Esophagus squamous epithelium (tissue), 5 donors: ENCODE data around the gene MAP3K12. TPM values are rescaled to one million over a fixed set of nuclear protein-coding genes. Genes with fewer than 3 reads are reported as not detected.

Experiments
- DNase-seq: peaks from one replicate; lab custom pipeline; 2025; lab: John Stamatoyannopoulos, UW
- H3K27ac ChIP-seq, 4 donors: fragments of 200-600 bp; sonication (generic); one replicate each; pipeline ENCODE4 v1.5.1; 2016 to 2019; ENCODE audit warnings: mild to moderate bottlenecking in 1 of 4
- H3K27me3 ChIP-seq, 4 donors: fragments of 200-600 bp; sonication (generic); 1 replicate in 3 of 4; 2 replicates in 1 of 4; pipeline versions ENCODE4 v1.5.1 to v1.6.0; 2017 to 2021; ENCODE audit warnings: antibody characterized with exemption in 1 of 4
- H3K36me3 ChIP-seq, 3 donors: fragments of 200-600 bp; sonication (generic); one replicate each; pipeline ENCODE4 v1.5.1; 2016 to 2019
- H3K4me1 ChIP-seq, 3 donors: fragments of 200-600 bp; sonication (generic); one replicate each; pipeline ENCODE4 v1.5.1; 2017 to 2019
- H3K4me3 ChIP-seq, 4 donors: fragments of 200-600 bp; sonication (generic); 1 replicate in 3 of 4; 2 replicates in 1 of 4; pipeline ENCODE4 v1.5.1; 2016 to 2019; ENCODE audit warnings: mild to moderate bottlenecking in 2 of 4, moderate library complexity in 1 of 4
- H3K9me3 ChIP-seq, 3 donors: fragments of 200-600 bp; sonication (generic); one replicate each; pipeline ENCODE4 v1.5.1; 2016 to 2019
- CTCF ChIP-seq, 6 experiments: fragments of 450-650 bp in 4 of 6; fragments of 200-600 bp in 2 of 6; sonication (generic) in 2 of 6; IDR thresholded peaks; one replicate each; pipeline ENCODE4 v1.5.1; 2016 to 2019; ENCODE audit warnings: antibody characterized with exemption in 6 of 6, mild to moderate bottlenecking in 4 of 6, moderate library complexity in 4 of 6
- POLR2A ChIP-seq, 4 donors: fragments of 450-650 bp; IDR thresholded peaks; one replicate each; pipeline ENCODE4 v1.6.1; 2017; ENCODE audit warnings: antibody characterized with exemption in 4 of 4, mild to moderate bottlenecking in 4 of 4, moderate library complexity in 3 of 4
- whole genome bisulfite sequencing, 2 donors: methylation state at CpG; one replicate each; pipeline ENCODE4 v1.1.5; 2018; 5-methylcytosine and 5-hydroxymethylcytosine counted together
- intact Hi-C: fragments of 100-400 bp; cut with DNase I; formaldehyde crosslinking; loops from one replicate; pipeline ENCODE4 v1.15.0; 2022
- total RNA-seq, 4 donors: library from RNA; depleted of rRNA; stranded (reverse); fragments of >200 nt; gene quantifications; one replicate each; pipeline ENCODE4 v1.1.0, GENCODE V29; 2016
- donor health status: DM: yes; HTN: yes; CAD: no.

Gene MAP3K12
- total RNA-seq, 4 donors from 2014 or later, result 0.80 to 8.4 (median 2.7) TPM

GRCh38 chr12:53502983-53503728 is 3.9 kb upstream of the MAP3K12 start:
- 64 to 69% methylated on average over 6 to 8 of the region's 10 CpGs for WGBS, 2 donors
- H3K27me3 ChIP-seq, result no peaks in the 10 kb centered on the region
- TF ChIP-seq POLR2A (IDR thresholded peaks at IDR 0.05) (no peak), CTCF (IDR thresholded peaks at IDR 0.05) (no peak)
- peaks cover 26 to 53% (median 28%) of the 10 kb centered on the region in 3 donors for H3K4me1 ChIP-seq
- no peak overlapping the region for H3K4me3 ChIP-seq
- no peak for DNase-seq
- peak overlapping the region in 2 of 4 donors; percentile 97 to 99 for H3K27ac ChIP-seq
- peaks cover 0 to 52% (median 9%) of the 10 kb centered on the region in 3 donors for H3K36me3 ChIP-seq
- intact Hi-C loops, result loop anchor here (10.0 kb wide), 1 partner anchor 48 kb away; the partner anchor contains the start of gene PCBP2
- H3K9me3 ChIP-seq, result no peaks in the 10 kb centered on the region

- TF ChIP-seq CTCF (IDR thresholded peaks at IDR 0.05), result no peak
- no peak for TF ChIP-seq POLR2A (IDR thresholded peaks at IDR 0.05)
- H3K4me1 ChIP-seq, result peaks cover 26 to 60% (median 29%) of the 10 kb centered on the region in 3 donors
- peaks cover 0 to 46% (median 9%) of the 10 kb centered on the region in 3 donors for H3K36me3 ChIP-seq
- DNase-seq, result no peak
- intact Hi-C loops, result loop anchor here (10.0 kb wide), 1 partner anchor 48 kb away; the partner anchor contains the start of gene PCBP2
- WGBS, 2 donors, result 49 to 66% methylated on average over 6 to 9 of the region's 9 CpGs
- peak overlapping the region in 2 of 4 donors; percentile 69 to 88 for H3K4me3 ChIP-seq
- H3K27ac ChIP-seq, result peak overlapping the region; percentile 89 to 99 (median 98)
- H3K9me3 ChIP-seq, result no peaks in the 10 kb centered on the region
- H3K27me3 ChIP-seq, result no peaks in the 10 kb centered on the region
These were observed 3.1 kb upstream of the MAP3K12 start for GRCh38 chr12:53502331-53502730.

- 76 to 81% methylated on average over 6 of the region's 10 CpGs for WGBS, 2 donors
- H3K27me3 ChIP-seq, result no peaks in the 10 kb centered on the region
- H3K4me3 ChIP-seq, result peak overlapping the region; percentile 66 to 88 (median 74)
- TF ChIP-seq CTCF (IDR thresholded peaks at IDR 0.05), result no peak
- TF ChIP-seq POLR2A (IDR thresholded peaks at IDR 0.05), result no peak
- no peaks in the 10 kb centered on the region for H3K9me3 ChIP-seq
- no peak for DNase-seq
- H3K27ac ChIP-seq, result peak overlapping the region; percentile 89 to 99 (median 98)
- intact Hi-C loops, result loop anchor here (10.0 kb wide), 1 partner anchor 47 kb away; the partner anchor contains the start of gene PCBP2
- H3K36me3 ChIP-seq, result peaks cover 0 to 39% (median 9%) of the 10 kb centered on the region in 3 donors
- peaks cover 26 to 66% (median 31%) of the 10 kb centered on the region in 3 donors for H3K4me1 ChIP-seq
These were observed 2.4 kb upstream of the MAP3K12 start for GRCh38 chr12:53501615-53502181.

GRCh38 chr12:53500776-53501614 is 1.7 kb upstream of the MAP3K12 start, which contains the start of gene TARBP2:
Gene TARBP2 (plus strand): TSS chr12:53501283. CDS start chr12:53501409, 126 bp downstream.
- intact Hi-C loops, result loop anchor here (10.0 kb wide), 1 partner anchor 46 kb away; the partner anchor contains the start of gene PCBP2
- H3K4me3 ChIP-seq, result peak within 1 kb of the TSS; percentile 66 to 88 (median 74)
- TF ChIP-seq CTCF (IDR thresholded peaks at IDR 0.05) (peak in 3 of 6 experiments; percentile 13 to 30 (median 28)), POLR2A (IDR thresholded peaks at IDR 0.05) (peak in 2 of 4 donors; percentile 34 to 56)
- no peaks in the 10 kb centered on the region for H3K27me3 ChIP-seq
- no peaks in the 10 kb centered on the region for H3K9me3 ChIP-seq
- peaks cover 0 to 32% (median 2%) of the 10 kb centered on the region in 3 donors for H3K36me3 ChIP-seq
- DNase-seq, result peak; percentile 94
- H3K27ac ChIP-seq, result peak within 1 kb of the TSS; percentile 89 to 99 (median 98)
- peaks cover 26 to 73% (median 32%) of the 10 kb centered on the region in 3 donors for H3K4me1 ChIP-seq
- 0 to 2% methylated on average over 3 to 9 of the region's 74 CpGs for WGBS, 2 donors
